ENCODE measurements around the gene HK2.

Gene HK2

DNA sequence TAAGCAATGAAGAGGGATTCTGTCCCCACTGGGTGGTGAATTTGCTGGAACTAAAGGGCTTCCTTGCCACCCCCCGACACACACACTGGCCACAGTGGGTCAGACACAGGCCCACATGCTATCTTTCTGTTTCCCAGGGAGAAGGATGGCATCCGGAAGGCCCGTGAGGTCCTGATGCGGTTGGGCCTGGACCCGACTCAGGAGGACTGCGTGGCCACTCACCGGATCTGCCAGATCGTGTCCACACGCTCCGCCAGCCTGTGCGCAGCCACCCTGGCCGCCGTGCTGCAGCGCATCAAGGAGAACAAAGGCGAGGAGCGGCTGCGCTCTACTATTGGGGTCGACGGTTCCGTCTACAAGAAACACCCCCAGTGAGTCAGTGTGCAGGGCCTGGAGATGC lies 44.6 kb downstream of the HK2 start:
- DNase-seq (ENCODE audit: low read depth): no peak
- no peak overlapping the region for H3K4me3 ChIP-seq (ENCODE audit: low read length)
- TF ChIP-seq, protein P1, sequence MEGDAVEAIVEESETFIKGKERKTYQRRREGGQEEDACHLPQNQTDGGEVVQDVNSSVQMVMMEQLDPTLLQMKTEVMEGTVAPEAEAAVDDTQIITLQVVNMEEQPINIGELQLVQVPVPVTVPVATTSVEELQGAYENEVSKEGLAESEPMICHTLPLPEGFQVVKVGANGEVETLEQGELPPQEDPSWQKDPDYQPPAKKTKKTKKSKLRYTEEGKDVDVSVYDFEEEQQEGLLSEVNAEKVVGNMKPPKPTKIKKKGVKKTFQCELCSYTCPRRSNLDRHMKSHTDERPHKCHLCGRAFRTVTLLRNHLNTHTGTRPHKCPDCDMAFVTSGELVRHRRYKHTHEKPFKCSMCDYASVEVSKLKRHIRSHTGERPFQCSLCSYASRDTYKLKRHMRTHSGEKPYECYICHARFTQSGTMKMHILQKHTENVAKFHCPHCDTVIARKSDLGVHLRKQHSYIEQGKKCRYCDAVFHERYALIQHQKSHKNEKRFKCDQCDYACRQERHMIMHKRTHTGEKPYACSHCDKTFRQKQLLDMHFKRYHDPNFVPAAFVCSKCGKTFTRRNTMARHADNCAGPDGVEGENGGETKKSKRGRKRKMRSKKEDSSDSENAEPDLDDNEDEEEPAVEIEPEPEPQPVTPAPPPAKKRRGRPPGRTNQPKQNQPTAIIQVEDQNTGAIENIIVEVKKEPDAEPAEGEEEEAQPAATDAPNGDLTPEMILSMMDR (IDR thresholded peaks at IDR 0.05; ENCODE audit: insufficient read depth, low read depth, low read length, missing control alignments): no peak

- no peak overlapping the region for H3K4me3 ChIP-seq (ENCODE audit: low read length)
- DNase-seq (ENCODE audit: low read depth): no peak
- TF ChIP-seq, protein P1 (IDR thresholded peaks at IDR 0.05; ENCODE audit: insufficient read depth, low read depth, low read length, missing control alignments): no peak
Measured at GRCh38 chr2:74880054-74880728, 46.3 kb downstream of the HK2 start.

- DNase-seq (ENCODE audit: low read depth): no peak
- H3K4me3 ChIP-seq (ENCODE audit: low read length): no peak overlapping the region
- TF ChIP-seq, protein P1 (IDR thresholded peaks at IDR 0.05; ENCODE audit: insufficient read depth, low read depth, low read length, missing control alignments): no peak
Measured at GRCh38 chr2:74881176-74881575, 47.2 kb downstream of the HK2 start.

GRCh38 chr2:74881626-74882298 lies 47.8 kb downstream of the HK2 start:
- no peak for DNase-seq (ENCODE audit: low read depth)
- H3K4me3 ChIP-seq (ENCODE audit: low read length): no peak overlapping the region
- TF ChIP-seq, protein P1 (IDR thresholded peaks at IDR 0.05; ENCODE audit: insufficient read depth, low read depth, low read length, missing control alignments): no peak

GRCh38 chr2:74882299-74882687 lies 48.4 kb downstream of the HK2 start:
- TF ChIP-seq, protein P1 (IDR thresholded peaks at IDR 0.05; ENCODE audit: insufficient read depth, low read depth, low read length, missing control alignments): no peak
- no peak for DNase-seq (ENCODE audit: low read depth)
- no peak overlapping the region for H3K4me3 ChIP-seq (ENCODE audit: low read length)

DNA sequence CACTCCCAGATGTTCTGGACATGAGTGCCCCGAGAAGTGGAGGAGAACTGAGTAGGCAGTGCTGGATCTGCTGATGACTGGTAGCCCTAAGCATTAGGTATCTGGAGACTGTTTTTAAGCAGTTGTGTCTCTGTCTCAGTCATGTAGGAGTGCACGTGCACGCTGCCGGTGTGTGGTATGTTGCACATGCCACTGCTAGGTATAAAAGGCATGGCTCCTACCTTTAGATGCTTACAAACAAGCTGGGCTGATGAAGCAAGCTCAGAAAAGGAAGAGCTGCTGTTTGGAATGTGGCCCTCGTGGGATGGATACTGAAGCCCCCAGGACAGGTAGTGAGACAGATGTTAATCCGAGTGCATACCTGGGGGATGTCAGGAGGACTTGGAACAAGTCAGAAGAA lies 49.1 kb downstream of the HK2 start:
- no peak overlapping the region for H3K4me3 ChIP-seq (ENCODE audit: low read length)
- TF ChIP-seq, protein P1 (IDR thresholded peaks at IDR 0.05; ENCODE audit: insufficient read depth, low read depth, low read length, missing control alignments): no peak
- no peak for DNase-seq (ENCODE audit: low read depth)

Measured in epithelial cell of esophagus (primary cell).